ENCODE results near the gene ATXN10. TPM values are rescaled to one million over a fixed set of nuclear protein-coding genes. Genes with fewer than 3 reads are reported as not detected.

ATXN10 gene
- total RNA-seq, 1 donor from 2014 or later, result 106 TPM

DNA sequence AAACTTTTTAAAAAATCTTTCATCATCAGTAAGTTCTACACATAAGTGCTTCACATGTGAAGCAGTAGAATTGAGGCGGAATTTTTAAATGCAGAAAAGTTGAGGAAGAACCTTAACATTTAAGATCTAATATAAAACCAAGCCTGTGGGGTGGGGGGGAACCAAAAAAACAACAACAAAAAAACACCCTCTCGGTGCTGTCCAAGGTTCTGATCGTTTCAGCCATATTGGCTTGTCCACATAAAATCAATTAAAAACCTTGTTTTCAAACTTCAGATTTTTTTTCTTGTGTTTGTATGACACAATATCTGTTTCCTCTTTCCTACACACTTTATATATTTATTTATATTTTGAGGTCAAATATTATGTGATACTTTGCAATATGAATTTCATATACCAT lies 175.3 kb downstream of the ATXN10 start:
- no peak for ATAC-seq
- intact Hi-C loops (cut with DNase I), result no loop called here
- Histone ChIP-seq H3K4me1 (no peaks in the 10 kb centered on the region), H3K9me3 (no peaks in the 10 kb centered on the region), H3K27ac (no peak overlapping the region), H3K27me3 (ENCODE audit: low read depth) (no peaks in the 10 kb centered on the region), H3K4me3 (no peak overlapping the region), H3K36me3 (peaks cover 32% of the 10 kb centered on the region)
- TF ChIP-seq, protein P1, sequence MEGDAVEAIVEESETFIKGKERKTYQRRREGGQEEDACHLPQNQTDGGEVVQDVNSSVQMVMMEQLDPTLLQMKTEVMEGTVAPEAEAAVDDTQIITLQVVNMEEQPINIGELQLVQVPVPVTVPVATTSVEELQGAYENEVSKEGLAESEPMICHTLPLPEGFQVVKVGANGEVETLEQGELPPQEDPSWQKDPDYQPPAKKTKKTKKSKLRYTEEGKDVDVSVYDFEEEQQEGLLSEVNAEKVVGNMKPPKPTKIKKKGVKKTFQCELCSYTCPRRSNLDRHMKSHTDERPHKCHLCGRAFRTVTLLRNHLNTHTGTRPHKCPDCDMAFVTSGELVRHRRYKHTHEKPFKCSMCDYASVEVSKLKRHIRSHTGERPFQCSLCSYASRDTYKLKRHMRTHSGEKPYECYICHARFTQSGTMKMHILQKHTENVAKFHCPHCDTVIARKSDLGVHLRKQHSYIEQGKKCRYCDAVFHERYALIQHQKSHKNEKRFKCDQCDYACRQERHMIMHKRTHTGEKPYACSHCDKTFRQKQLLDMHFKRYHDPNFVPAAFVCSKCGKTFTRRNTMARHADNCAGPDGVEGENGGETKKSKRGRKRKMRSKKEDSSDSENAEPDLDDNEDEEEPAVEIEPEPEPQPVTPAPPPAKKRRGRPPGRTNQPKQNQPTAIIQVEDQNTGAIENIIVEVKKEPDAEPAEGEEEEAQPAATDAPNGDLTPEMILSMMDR (IDR thresholded peaks at IDR 0.05), result no peak
- no peak for DNase-seq

DNA sequence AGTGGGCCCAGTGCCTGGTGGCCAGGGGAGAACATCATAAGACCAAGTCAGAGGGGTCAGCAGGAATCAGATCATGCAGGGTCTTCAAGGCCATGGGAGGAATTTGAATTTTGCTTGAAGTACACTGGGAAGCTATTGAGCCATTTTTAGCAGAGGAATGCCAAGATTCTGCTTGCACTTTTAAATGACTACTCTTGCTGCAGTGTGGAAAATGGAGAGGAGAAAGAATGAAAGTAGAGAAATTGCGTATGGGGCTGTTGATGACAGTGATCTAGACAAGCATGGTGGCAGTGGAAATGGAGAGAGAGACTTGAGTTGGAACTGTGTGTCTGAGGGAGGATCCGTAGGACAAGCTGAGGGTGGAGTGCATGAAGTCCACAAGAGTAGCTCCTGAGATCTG lies 177.3 kb downstream of the ATXN10 start:
- peaks cover 19% of the 10 kb centered on the region for H3K36me3 ChIP-seq
- no peaks in the 10 kb centered on the region for H3K27me3 ChIP-seq (ENCODE audit: low read depth)
- TF ChIP-seq, protein P1 (IDR thresholded peaks at IDR 0.05), result no peak
- H3K4me3 ChIP-seq, result no peak overlapping the region
- H3K4me1 ChIP-seq, result no peaks in the 10 kb centered on the region
- intact Hi-C loops (cut with DNase I), result no loop called here
- ATAC-seq, result no peak
- no peak for DNase-seq
- H3K9me3 ChIP-seq, result no peaks in the 10 kb centered on the region
- H3K27ac ChIP-seq, result no peak overlapping the region

DNA sequence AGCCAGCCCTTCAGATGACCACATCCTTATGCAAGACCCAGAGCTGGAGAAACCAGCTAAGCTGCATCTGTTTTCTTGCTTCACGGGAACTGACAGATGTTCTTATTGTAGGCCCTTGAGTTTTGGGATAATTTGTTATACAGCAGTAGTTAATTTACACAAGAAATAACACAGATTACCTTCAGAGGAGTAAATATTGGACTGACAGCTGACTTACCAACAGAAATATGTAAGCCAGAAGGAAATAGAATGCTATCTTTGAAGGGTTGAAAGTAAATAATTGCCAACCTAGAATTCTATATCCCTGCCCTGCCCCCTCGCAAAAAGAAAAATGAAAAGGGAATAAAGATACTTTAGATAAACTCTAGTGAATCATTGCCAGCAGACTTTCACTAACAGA lies 181.2 kb downstream of the ATXN10 start:
- Histone ChIP-seq H3K9me3 (no peaks in the 10 kb centered on the region), H3K4me3 (no peak overlapping the region), H3K4me1 (no peaks in the 10 kb centered on the region), H3K36me3 (peaks cover 21% of the 10 kb centered on the region), H3K27me3 (ENCODE audit: low read depth) (no peaks in the 10 kb centered on the region), H3K27ac (no peak overlapping the region)
- TF ChIP-seq, protein P1 (IDR thresholded peaks at IDR 0.05), result no peak
- ATAC-seq (no peak), DNase-seq (no peak)
- intact Hi-C loops (cut with DNase I), result no loop called here

DNA sequence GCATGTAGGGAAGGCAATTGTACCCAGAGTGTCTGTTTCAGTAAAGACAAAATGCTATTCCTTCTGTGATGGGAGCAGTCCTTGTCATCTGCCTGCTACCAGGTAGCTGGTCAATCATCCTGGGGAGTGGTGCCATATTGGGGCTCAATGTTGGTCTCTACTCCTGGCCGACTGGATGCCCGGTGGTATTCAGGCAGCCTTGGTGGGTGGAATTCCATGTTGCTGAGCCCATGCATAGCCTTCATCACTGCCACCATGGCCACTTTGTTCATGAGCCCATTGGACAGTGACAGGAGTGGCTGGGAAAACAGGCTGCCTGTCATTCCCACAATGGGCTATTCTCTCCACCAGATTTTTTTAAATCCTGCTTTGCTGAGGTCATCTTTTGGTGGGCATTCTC lies 184.3 kb downstream of the ATXN10 start:
- H3K27me3 ChIP-seq (ENCODE audit: low read depth), result no peaks in the 10 kb centered on the region
- H3K4me3 ChIP-seq, result no peak overlapping the region
- no peaks in the 10 kb centered on the region for H3K4me1 ChIP-seq
- H3K9me3 ChIP-seq, result no peaks in the 10 kb centered on the region
- no peak for ATAC-seq
- no peak overlapping the region for H3K27ac ChIP-seq
- DNase-seq, result no peak
- H3K36me3 ChIP-seq, result peaks cover 21% of the 10 kb centered on the region
- intact Hi-C loops (cut with DNase I), result no loop called here
- TF ChIP-seq, protein P1 (IDR thresholded peaks at IDR 0.05), result no peak

DNA sequence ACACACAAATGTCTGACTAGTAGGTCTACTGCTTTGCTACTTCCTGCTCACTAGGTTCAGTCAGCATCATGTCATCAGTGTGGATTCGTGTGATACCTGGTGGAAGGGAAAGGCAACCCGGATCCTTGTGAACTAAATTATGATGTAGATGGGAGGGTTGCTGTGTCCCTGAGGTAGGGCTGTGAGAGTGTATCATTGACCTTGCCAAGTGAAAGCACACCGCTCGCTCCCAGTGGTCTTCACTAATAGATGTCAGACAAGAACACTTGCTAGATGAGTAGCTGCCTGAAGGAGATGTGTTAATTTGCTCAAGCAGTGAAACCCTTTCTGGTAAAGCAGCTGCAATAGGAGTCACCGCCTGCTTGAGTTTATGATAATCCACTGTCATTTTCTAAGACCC lies 185.9 kb downstream of the ATXN10 start:
- no peak for ATAC-seq
- Histone ChIP-seq H3K36me3 (peaks cover 14% of the 10 kb centered on the region), H3K27ac (no peak overlapping the region), H3K27me3 (ENCODE audit: low read depth) (no peaks in the 10 kb centered on the region), H3K4me3 (no peak overlapping the region), H3K4me1 (no peaks in the 10 kb centered on the region), H3K9me3 (no peaks in the 10 kb centered on the region)
- DNase-seq, result no peak
- TF ChIP-seq, protein P1 (IDR thresholded peaks at IDR 0.05), result no peak
- intact Hi-C loops (cut with DNase I), result no loop called here

All from lower lobe of right lung (tissue), 2 donors.